ENCODE measurements around the gene DYDC1.
A peak's percentile ranks its signal among the peaks of the same experiment; 100 is the strongest.

Gene DYDC1

DNA sequence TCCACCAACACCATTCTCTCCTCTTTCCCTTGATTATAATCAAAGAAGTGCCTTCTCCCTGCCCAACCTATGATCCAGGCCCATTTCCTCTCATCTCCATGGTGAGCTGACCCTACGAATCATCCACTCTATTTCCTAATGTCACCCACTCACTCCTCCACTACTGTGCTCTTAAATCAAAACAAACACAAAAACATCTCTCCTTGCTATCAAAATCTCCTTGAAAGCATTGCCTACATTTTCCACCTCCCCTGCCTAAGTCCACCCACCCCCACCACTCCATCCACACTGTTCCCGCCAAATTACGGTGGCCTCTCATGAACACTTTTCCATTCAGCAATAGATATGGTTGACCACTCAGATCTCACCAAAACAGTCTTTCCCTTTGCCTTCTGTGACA lies 5.3 kb downstream of the DYDC1 start:
- TF ChIP-seq CTCF (IDR thresholded peaks at IDR 0.05; ENCODE audit: low read depth, low read length, missing control alignments) = no peak

DNA sequence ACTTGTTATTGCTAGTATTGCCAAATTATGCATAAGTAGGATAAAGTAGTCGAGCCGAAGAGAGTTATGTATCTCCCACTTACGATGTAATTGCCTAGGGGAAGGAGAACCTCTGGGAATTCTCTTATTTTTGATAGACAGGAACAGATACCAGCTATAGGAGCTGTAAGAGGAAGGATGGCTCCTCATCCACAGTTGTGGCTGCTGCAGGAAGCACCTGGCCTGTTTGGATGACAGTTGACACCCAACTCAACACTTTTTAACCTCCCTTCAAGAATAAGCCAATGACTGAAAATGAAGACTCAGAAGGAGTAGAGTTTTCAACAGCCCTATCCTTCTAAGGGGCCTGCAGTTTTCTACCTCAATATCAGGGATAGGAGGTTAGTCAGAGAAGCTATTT lies 6.3 kb downstream of the DYDC1 start:
- no peak for DNase-seq (ENCODE audit: extremely low read depth, low read depth)
- TF ChIP-seq CTCF (IDR thresholded peaks at IDR 0.05; ENCODE audit: low read depth, low read length, missing control alignments) = no peak
- no peak overlapping the region for H3K4me3 ChIP-seq (replicated peaks; ENCODE audit: low read depth, low read length)

More for the DNA sequence above, 5.3 kb downstream of the DYDC1 start:
- H3K4me3 ChIP-seq (replicated peaks; ENCODE audit: low read depth, low read length) = no peak overlapping the region
- no peak for DNase-seq (ENCODE audit: extremely low read depth, low read depth)

DNA sequence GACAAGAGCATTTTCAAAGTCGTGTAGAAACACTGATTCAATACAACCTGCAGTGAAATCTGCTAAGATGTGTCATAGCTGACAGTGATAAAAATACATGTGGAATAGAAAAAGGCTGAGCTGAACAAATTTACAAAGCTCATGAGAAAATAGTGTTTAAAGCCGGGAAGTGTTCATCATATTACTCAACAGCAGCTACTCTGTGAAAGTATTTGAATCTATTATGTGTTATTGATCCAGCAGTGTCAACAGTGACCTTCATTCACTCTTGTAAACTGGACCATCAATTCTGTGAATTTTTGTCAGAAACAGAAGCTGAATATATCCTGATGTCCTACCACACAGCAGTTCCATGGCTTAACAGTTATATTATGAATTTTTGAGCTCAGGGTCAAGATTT lies 11.6 kb downstream of the DYDC1 start:
- no peak for TF ChIP-seq CTCF (IDR thresholded peaks at IDR 0.05; ENCODE audit: low read depth, low read length, missing control alignments)
- no peak for DNase-seq (ENCODE audit: extremely low read depth, low read depth)
- H3K4me3 ChIP-seq (replicated peaks; ENCODE audit: low read depth, low read length) = no peak overlapping the region

GRCh38 chr10:80344276-80344675 lies 12.3 kb downstream of the DYDC1 start:
- DNase-seq (ENCODE audit: extremely low read depth, low read depth) = no peak
- no peak overlapping the region for H3K4me3 ChIP-seq (replicated peaks; ENCODE audit: low read depth, low read length)
- no peak for TF ChIP-seq CTCF (IDR thresholded peaks at IDR 0.05; ENCODE audit: low read depth, low read length, missing control alignments)

GRCh38 chr10:80333983-80334382 lies 22.6 kb downstream of the DYDC1 start:
- DNase-seq (ENCODE audit: extremely low read depth, low read depth) = no peak
- TF ChIP-seq CTCF (IDR thresholded peaks at IDR 0.05; ENCODE audit: low read depth, low read length, missing control alignments) = no peak
- H3K4me3 ChIP-seq (replicated peaks; ENCODE audit: low read depth, low read length) = no peak overlapping the region

GRCh38 chr10:80324891-80325364 lies 31.6 kb downstream of the DYDC1 start:
- TF ChIP-seq CTCF (IDR thresholded peaks at IDR 0.05; ENCODE audit: low read depth, low read length, missing control alignments) = no peak
- no peak overlapping the region for H3K4me3 ChIP-seq (replicated peaks; ENCODE audit: low read depth, low read length)
- DNase-seq (ENCODE audit: extremely low read depth, low read depth) = no peak

- TF ChIP-seq CTCF (IDR thresholded peaks at IDR 0.05; ENCODE audit: low read depth, low read length, missing control alignments) = no peak
- H3K4me3 ChIP-seq (replicated peaks; ENCODE audit: low read depth, low read length) = no peak overlapping the region
- DNase-seq (ENCODE audit: extremely low read depth, low read depth) = peak; percentile 49
Observed at GRCh38 chr10:80324086-80324485, 32.5 kb downstream of the DYDC1 start.
